Upper lobe of right lung (tissue), 1 donor: ENCODE data around the gene GPR153. TPM values are rescaled to one million over a fixed set of nuclear protein-coding genes. Genes with fewer than 3 reads are reported as not detected.

Source experiments
- ATAC-seq: fragments of 200-7000 bp; cut with Tn5 transposase; one replicate; pipeline ENCODE4 v1.9.1; 2020; ENCODE audit warnings: mild to moderate bottlenecking, moderate library complexity
- DNase-seq: peaks from one replicate; pipeline ENCODE4 v3.0.0-alpha.2; 2020
- H3K27ac ChIP-seq: fragments of 200-600 bp; one replicate; pipeline ENCODE4 v1.8.0; 2022
- H3K27me3 ChIP-seq: fragments of 200-600 bp; one replicate; pipeline ENCODE4 v1.8.0; 2022; ENCODE audit warnings: mild to moderate bottlenecking
- H3K36me3 ChIP-seq: fragments of 200-600 bp; one replicate; pipeline ENCODE4 v1.8.0; 2022
- H3K4me1 ChIP-seq: fragments of 200-600 bp; one replicate; pipeline ENCODE4 v1.8.0; 2022
- H3K4me3 ChIP-seq: fragments of 200-600 bp; one replicate; pipeline ENCODE4 v1.8.0; 2022; ENCODE audit warnings: mild to moderate bottlenecking
- H3K9me3 ChIP-seq: fragments of 200-600 bp; one replicate; pipeline ENCODE4 v1.8.0; 2022
- intact Hi-C: fragments of 100-400 bp; cut with DNase I; formaldehyde crosslinking; loops from one replicate; pipeline ENCODE4 v1.11.0; 2022
- total RNA-seq: library from RNA; stranded (reverse); fragmentation: NEBNext Ultra II Directional; extraction: Animal tissue kit (Norgen Biotek cat#: 25700); gene quantifications from one replicate; pipeline ENCODE4 v1.2.1, GENCODE V29; 2021
- TF ChIP-seq, protein P1 (sequence below): fragments of 200-600 bp; IDR thresholded peaks from one replicate; pipeline ENCODE4 v1.8.0; 2022; ENCODE audit warnings: antibody characterized with exemption
- donor health status: DM: no; HTN: yes; CAD: no; lungs with severe emphysema.

GPR153 gene
- total RNA-seq, 1 donor from 2014 or later, result 16.9 TPM

DNA sequence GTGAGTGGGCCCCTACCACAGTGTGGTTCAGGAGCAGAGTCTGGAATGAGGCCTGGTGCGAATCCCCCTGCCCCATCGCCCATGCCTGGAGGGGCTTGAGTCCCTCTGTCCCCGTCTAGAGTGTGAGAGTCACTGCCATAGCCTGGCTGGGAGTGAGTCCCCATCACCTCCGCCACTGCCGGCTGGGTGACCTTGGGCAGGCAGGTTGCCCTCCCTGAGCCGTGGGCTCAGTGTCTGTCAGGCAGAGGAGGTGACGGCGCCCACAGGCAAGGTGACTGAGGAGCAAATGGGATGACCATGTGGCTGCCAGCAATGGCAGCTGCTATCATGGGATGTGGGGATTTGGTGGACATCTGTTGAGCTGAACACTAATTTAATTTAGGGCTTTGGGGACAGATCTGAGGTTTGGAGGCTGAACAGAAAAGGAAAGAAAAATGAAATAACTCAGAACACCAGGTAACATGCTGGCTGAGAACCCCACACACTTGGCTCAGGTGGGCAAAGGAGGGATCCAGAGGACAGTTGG, 38.1 kb upstream of the GPR153 start:
- no peak for ATAC-seq

DNA sequence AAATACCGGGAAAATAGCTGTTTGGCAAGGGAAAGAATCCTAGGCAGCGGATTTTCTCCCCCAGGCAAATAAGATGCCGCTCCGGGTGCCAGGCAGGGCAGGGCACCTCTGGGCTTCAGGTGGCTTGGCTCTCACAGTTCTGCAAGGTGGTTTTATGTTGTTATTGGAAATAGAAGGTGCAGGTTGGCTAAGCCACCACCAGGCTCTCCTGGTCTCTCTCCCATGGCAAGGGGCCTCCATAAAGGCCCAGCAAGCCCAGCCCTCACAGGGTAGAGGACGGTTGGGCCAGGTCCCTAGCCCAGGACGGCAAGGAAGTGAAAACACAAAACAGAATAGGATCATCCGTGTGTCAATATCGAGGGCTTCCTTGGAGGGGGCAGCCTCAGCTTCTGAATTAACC, 37.6 kb upstream of the GPR153 start:
- TF ChIP-seq, protein P1, sequence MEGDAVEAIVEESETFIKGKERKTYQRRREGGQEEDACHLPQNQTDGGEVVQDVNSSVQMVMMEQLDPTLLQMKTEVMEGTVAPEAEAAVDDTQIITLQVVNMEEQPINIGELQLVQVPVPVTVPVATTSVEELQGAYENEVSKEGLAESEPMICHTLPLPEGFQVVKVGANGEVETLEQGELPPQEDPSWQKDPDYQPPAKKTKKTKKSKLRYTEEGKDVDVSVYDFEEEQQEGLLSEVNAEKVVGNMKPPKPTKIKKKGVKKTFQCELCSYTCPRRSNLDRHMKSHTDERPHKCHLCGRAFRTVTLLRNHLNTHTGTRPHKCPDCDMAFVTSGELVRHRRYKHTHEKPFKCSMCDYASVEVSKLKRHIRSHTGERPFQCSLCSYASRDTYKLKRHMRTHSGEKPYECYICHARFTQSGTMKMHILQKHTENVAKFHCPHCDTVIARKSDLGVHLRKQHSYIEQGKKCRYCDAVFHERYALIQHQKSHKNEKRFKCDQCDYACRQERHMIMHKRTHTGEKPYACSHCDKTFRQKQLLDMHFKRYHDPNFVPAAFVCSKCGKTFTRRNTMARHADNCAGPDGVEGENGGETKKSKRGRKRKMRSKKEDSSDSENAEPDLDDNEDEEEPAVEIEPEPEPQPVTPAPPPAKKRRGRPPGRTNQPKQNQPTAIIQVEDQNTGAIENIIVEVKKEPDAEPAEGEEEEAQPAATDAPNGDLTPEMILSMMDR, result no peak
- Histone ChIP-seq H3K27ac (no peak overlapping the region), H3K4me3 (no peak overlapping the region), H3K4me1 (no peaks in the 10 kb centered on the region), H3K36me3 (peaks cover 4% of the 10 kb centered on the region), H3K9me3 (no peaks in the 10 kb centered on the region), H3K27me3 (no peaks in the 10 kb centered on the region)
- DNase-seq (no peak), ATAC-seq (no peak)
- intact Hi-C loops, result no loop called here

More for the DNA sequence above, 38.1 kb upstream of the GPR153 start:
- DNase-seq, result no peak
- intact Hi-C loops, result no loop called here
- Histone ChIP-seq H3K9me3 (no peaks in the 10 kb centered on the region), H3K27ac (no peak overlapping the region), H3K4me1 (no peaks in the 10 kb centered on the region), H3K27me3 (no peaks in the 10 kb centered on the region), H3K36me3 (peaks cover 3% of the 10 kb centered on the region), H3K4me3 (no peak overlapping the region)
- TF ChIP-seq, protein P1, result no peak

GRCh38 chr1:6295910-6296309, 35.0 kb upstream of the GPR153 start:
- TF ChIP-seq, protein P1, result no peak
- intact Hi-C loops, result no loop called here
- no peaks in the 10 kb centered on the region for H3K27me3 ChIP-seq
- no peaks in the 10 kb centered on the region for H3K4me1 ChIP-seq
- H3K27ac ChIP-seq, result no peak overlapping the region
- H3K4me3 ChIP-seq, result no peak overlapping the region
- H3K9me3 ChIP-seq, result no peaks in the 10 kb centered on the region
- peaks cover 4% of the 10 kb centered on the region for H3K36me3 ChIP-seq
- ATAC-seq, result no peak
- DNase-seq, result no peak

GRCh38 chr1:6294890-6295556, 34.1 kb upstream of the GPR153 start:
- H3K4me3 ChIP-seq, result no peak overlapping the region
- H3K36me3 ChIP-seq, result peaks cover 4% of the 10 kb centered on the region
- H3K9me3 ChIP-seq, result no peaks in the 10 kb centered on the region
- TF ChIP-seq, protein P1, result no peak
- H3K4me1 ChIP-seq, result no peaks in the 10 kb centered on the region
- ATAC-seq (no peak), DNase-seq (no peak)
- no peak overlapping the region for H3K27ac ChIP-seq
- no peaks in the 10 kb centered on the region for H3K27me3 ChIP-seq
- intact Hi-C loops, result no loop called here

GRCh38 chr1:6294080-6294889, 33.4 kb upstream of the GPR153 start:
- ATAC-seq, result peak; percentile 44
- Histone ChIP-seq H3K27me3 (no peaks in the 10 kb centered on the region), H3K36me3 (peaks cover 4% of the 10 kb centered on the region), H3K4me3 (no peak overlapping the region), H3K9me3 (no peaks in the 10 kb centered on the region), H3K4me1 (no peaks in the 10 kb centered on the region), H3K27ac (no peak overlapping the region)
- TF ChIP-seq, protein P1, result no peak
- DNase-seq, result no peak
- intact Hi-C loops, result no loop called here
